Nephron progenitor cell (in vitro differentiated cells): ENCODE measurements around the gene DTWD2.

Source experiments
- DNase-seq: peaks from one replicate; pipeline ENCODE4 v3.0.0; 2021
- H3K27ac Mint-ChIP-seq: 2 replicates; pipeline ENCODE4 v1.8.0; 2021; ENCODE audit warnings: mild to moderate bottlenecking, moderate library complexity, mixed read lengths
- H3K27me3 Mint-ChIP-seq: 2 replicates; pipeline ENCODE4 v1.8.0; 2021; ENCODE audit warnings: mild to moderate bottlenecking, low read depth, mixed read lengths; ENCODE audit not compliant: poor library complexity
- H3K36me3 Mint-ChIP-seq: 2 replicates; pipeline ENCODE4 v1.8.0; 2021; ENCODE audit warnings: low read depth, mixed read lengths
- H3K4me1 Mint-ChIP-seq: 2 replicates; pipeline ENCODE4 v1.8.0; 2021; ENCODE audit warnings: mixed read lengths
- H3K4me3 Mint-ChIP-seq: 2 replicates; pipeline ENCODE4 v1.8.0; 2021; ENCODE audit warnings: mild to moderate bottlenecking, moderate library complexity, mixed read lengths
- H3K9me3 Mint-ChIP-seq: 2 replicates; pipeline ENCODE4 v1.8.0; 2021; ENCODE audit warnings: mild to moderate bottlenecking, moderate library complexity, mixed read lengths
- CTCF ChIP-seq: fragments of 200-600 bp; sonication (generic); IDR thresholded peaks from 2 replicates; pipeline ENCODE4 v1.5.0; 2021; ENCODE audit warnings: antibody characterized with exemption

DTWD2 gene

GRCh38 chr5:119021149-119021732 lies 32.9 kb upstream of the DTWD2 start:
- H3K27me3 Mint-ChIP-seq = peaks cover 1% of the 10 kb centered on the region
- no peaks in the 10 kb centered on the region for H3K36me3 Mint-ChIP-seq
- no peak overlapping the region for H3K27ac Mint-ChIP-seq
- no peak for TF ChIP-seq CTCF
- peaks cover 5% of the 10 kb centered on the region for H3K4me1 Mint-ChIP-seq
- no peak for DNase-seq
- no peak overlapping the region for H3K4me3 Mint-ChIP-seq
- H3K9me3 Mint-ChIP-seq = peaks cover 17% of the 10 kb centered on the region

- Mint-ChIP-seq H3K36me3 (no peaks in the 10 kb centered on the region), H3K27ac (no peak overlapping the region), H3K4me3 (no peak overlapping the region), H3K9me3 (peaks cover 7% of the 10 kb centered on the region), H3K4me1 (peaks cover 5% of the 10 kb centered on the region), H3K27me3 (peaks cover 3% of the 10 kb centered on the region)
- DNase-seq = no peak
- no peak for TF ChIP-seq CTCF
Observed at GRCh38 chr5:119019949-119020348, 31.6 kb upstream of the DTWD2 start.

- Mint-ChIP-seq H3K4me3 (no peak overlapping the region), H3K27me3 (peaks cover 3% of the 10 kb centered on the region), H3K27ac (no peak overlapping the region), H3K36me3 (no peaks in the 10 kb centered on the region), H3K4me1 (peaks cover 5% of the 10 kb centered on the region), H3K9me3 (peaks cover 4% of the 10 kb centered on the region)
- TF ChIP-seq CTCF = no peak
- no peak for DNase-seq
Observed at GRCh38 chr5:119019501-119019900, 31.2 kb upstream of the DTWD2 start.

- H3K36me3 Mint-ChIP-seq = no peaks in the 10 kb centered on the region
- H3K27me3 Mint-ChIP-seq = peaks cover 3% of the 10 kb centered on the region
- DNase-seq = no peak
- H3K4me3 Mint-ChIP-seq = no peak overlapping the region
- TF ChIP-seq CTCF = no peak
- H3K27ac Mint-ChIP-seq = no peak overlapping the region
- peaks cover 5% of the 10 kb centered on the region for H3K4me1 Mint-ChIP-seq
- no peaks in the 10 kb centered on the region for H3K9me3 Mint-ChIP-seq
Observed at GRCh38 chr5:119017994-119018393, 29.6 kb upstream of the DTWD2 start.

GRCh38 chr5:119016125-119016774 lies 27.9 kb upstream of the DTWD2 start:
- H3K27ac Mint-ChIP-seq = no peak overlapping the region
- no peak overlapping the region for H3K4me3 Mint-ChIP-seq
- H3K36me3 Mint-ChIP-seq = no peaks in the 10 kb centered on the region
- no peak for DNase-seq
- H3K9me3 Mint-ChIP-seq = no peaks in the 10 kb centered on the region
- TF ChIP-seq CTCF = no peak
- H3K27me3 Mint-ChIP-seq = peaks cover 3% of the 10 kb centered on the region
- no peaks in the 10 kb centered on the region for H3K4me1 Mint-ChIP-seq

GRCh38 chr5:119011186-119011585 lies 22.8 kb upstream of the DTWD2 start:
- H3K9me3 Mint-ChIP-seq = no peaks in the 10 kb centered on the region
- H3K4me1 Mint-ChIP-seq = no peaks in the 10 kb centered on the region
- no peak overlapping the region for H3K4me3 Mint-ChIP-seq
- no peaks in the 10 kb centered on the region for H3K36me3 Mint-ChIP-seq
- no peak for TF ChIP-seq CTCF
- no peak for DNase-seq
- no peak overlapping the region for H3K27ac Mint-ChIP-seq
- H3K27me3 Mint-ChIP-seq = peaks cover under 1% of the 10 kb centered on the region
